ENCODE data around the gene HS3ST1.
A peak's percentile ranks its signal among the peaks of the same experiment; 100 is the strongest.

DNA sequence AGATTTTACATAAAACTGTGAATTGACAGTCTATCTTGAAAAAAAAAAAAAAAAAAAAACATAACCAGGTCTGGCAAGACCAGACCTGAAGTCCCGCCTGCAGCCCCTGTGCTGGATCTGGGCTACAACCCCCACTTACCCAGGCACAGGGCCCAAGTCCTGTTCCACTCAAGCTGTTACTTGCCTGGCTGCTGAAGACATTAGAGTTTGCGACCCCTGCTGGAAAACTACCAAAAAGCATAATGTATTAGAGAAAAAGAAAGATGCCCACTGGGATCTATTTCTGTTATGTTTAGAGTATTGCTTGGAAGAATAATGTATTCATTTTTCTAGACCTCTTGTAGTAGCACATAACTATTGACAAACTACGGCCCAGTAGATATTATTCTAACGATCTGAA is 4.7 kb downstream of the HS3ST1 start:
- TF ChIP-seq, protein P1, sequence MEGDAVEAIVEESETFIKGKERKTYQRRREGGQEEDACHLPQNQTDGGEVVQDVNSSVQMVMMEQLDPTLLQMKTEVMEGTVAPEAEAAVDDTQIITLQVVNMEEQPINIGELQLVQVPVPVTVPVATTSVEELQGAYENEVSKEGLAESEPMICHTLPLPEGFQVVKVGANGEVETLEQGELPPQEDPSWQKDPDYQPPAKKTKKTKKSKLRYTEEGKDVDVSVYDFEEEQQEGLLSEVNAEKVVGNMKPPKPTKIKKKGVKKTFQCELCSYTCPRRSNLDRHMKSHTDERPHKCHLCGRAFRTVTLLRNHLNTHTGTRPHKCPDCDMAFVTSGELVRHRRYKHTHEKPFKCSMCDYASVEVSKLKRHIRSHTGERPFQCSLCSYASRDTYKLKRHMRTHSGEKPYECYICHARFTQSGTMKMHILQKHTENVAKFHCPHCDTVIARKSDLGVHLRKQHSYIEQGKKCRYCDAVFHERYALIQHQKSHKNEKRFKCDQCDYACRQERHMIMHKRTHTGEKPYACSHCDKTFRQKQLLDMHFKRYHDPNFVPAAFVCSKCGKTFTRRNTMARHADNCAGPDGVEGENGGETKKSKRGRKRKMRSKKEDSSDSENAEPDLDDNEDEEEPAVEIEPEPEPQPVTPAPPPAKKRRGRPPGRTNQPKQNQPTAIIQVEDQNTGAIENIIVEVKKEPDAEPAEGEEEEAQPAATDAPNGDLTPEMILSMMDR (IDR thresholded peaks at IDR 0.05), result peak in 1 of 4 experiments; percentile 7
- TF ChIP-seq POLR2A (IDR thresholded peaks at IDR 0.05), result no peak
